Measurements from ENCODE around the gene CDR2. TPM values are rescaled to one million over a fixed set of nuclear protein-coding genes. Genes with fewer than 3 reads are reported as not detected.
"Not testable (repeated sequence)": the region's sequence is repeated elsewhere in the genome, so short reads cannot be mapped to it uniquely, and the experiment has no call there.

The CDR2 gene
- total RNA-seq, 1 donor from 2014 or later, result 57.6 TPM

DNA sequence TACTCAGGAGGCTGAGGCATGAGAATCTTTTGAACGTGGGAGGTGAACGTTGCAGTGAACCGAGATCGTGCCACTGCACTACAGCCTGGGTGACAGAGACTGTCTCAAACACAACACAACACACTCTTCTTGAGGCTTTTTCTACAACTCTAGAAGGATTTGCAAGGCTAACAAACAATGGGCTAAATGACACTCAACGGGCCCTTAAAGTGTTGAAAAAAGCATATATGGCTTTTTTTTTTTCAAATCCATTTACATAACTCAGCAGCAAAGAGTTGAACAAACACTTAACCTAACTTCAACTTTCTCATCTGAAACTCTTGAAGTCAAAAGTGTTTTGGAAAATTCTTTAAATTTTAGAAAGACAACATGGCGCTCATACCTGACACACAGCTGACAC, 22.3 kb downstream of the CDR2 start:
- no peaks in the 10 kb centered on the region for H3K27me3 Mint-ChIP-seq (ENCODE audit: low read depth, unreplicated experiment)
- H3K4me1 Mint-ChIP-seq (ENCODE audit: low read depth, unreplicated experiment), result peaks cover 30% of the 10 kb centered on the region
- Histone ChIP-seq H3K9ac (ENCODE audit: low read length) (no peak overlapping the region), H4K20me1 (ENCODE audit: insufficient read depth, low read length) (peaks cover 59% of the 10 kb centered on the region), H2AFZ (ENCODE audit: low read depth, low read length) (no peak overlapping the region), H3K79me2 (ENCODE audit: insufficient read depth, low read length) (peaks cover 50% of the 10 kb centered on the region), H3K9me3 (ENCODE audit: insufficient read depth, low read depth, low read length) (no peaks in the 10 kb centered on the region), H3K27ac (ENCODE audit: low read depth, low read length) (no peak overlapping the region), H3K36me3 (ENCODE audit: insufficient read depth, low read length) (peaks cover 34% of the 10 kb centered on the region), H3K4me2 (ENCODE audit: low read length) (no peak overlapping the region), H3K27me3 (ENCODE audit: insufficient read depth, low read length) (no peaks in the 10 kb centered on the region), H3K4me3 (ENCODE audit: insufficient read depth, low read depth, low read length) (no peak overlapping the region), H3K4me1 (ENCODE audit: insufficient read depth, low read length) (peaks cover 19% of the 10 kb centered on the region)
- DNase-seq (ENCODE audit: low read depth) (no peak), FAIRE-seq (no peak)
- peaks cover 36% of the 10 kb centered on the region for H3K36me3 Mint-ChIP-seq (ENCODE audit: low read depth, unreplicated experiment)
- no peaks in the 10 kb centered on the region for H3K9me3 Mint-ChIP-seq (ENCODE audit: unreplicated experiment)
- H3K27ac Mint-ChIP-seq (ENCODE audit: unreplicated experiment), result peak overlapping the region; percentile 34
- H3K4me3 Mint-ChIP-seq (ENCODE audit: unreplicated experiment), result no peak overlapping the region
- TF ChIP-seq, protein P1, sequence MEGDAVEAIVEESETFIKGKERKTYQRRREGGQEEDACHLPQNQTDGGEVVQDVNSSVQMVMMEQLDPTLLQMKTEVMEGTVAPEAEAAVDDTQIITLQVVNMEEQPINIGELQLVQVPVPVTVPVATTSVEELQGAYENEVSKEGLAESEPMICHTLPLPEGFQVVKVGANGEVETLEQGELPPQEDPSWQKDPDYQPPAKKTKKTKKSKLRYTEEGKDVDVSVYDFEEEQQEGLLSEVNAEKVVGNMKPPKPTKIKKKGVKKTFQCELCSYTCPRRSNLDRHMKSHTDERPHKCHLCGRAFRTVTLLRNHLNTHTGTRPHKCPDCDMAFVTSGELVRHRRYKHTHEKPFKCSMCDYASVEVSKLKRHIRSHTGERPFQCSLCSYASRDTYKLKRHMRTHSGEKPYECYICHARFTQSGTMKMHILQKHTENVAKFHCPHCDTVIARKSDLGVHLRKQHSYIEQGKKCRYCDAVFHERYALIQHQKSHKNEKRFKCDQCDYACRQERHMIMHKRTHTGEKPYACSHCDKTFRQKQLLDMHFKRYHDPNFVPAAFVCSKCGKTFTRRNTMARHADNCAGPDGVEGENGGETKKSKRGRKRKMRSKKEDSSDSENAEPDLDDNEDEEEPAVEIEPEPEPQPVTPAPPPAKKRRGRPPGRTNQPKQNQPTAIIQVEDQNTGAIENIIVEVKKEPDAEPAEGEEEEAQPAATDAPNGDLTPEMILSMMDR (IDR thresholded peaks at IDR 0.05; ENCODE audit: insufficient read depth, low read depth, low read length), result no peak
- no peak for TF ChIP-seq EZH2 (IDR thresholded peaks at IDR 0.05; ENCODE audit: insufficient read depth, low read length)

DNA sequence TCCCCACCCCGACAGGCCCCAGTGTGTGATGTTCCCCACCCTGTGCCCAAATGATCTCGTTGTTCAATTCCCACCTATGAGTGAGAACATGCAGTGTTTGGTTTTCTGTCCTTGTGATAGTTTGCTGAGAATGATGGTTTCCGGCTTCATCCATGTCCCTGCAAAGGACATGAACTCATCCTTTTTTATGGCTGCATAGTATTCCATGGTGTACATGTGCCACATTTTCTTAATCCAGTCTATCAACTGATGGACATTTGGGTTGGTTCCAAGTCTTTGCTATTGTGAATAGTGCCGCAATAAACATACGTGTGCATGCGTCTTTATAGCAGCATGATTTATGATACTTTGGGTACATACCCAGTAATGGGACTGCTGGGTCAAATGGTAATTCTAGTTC, 23.4 kb downstream of the CDR2 start:
- FAIRE-seq; H3K9ac ChIP-seq (ENCODE audit: low read length); DNase-seq (ENCODE audit: low read depth); H3K27ac ChIP-seq (ENCODE audit: low read depth, low read length); H3K4me2 ChIP-seq (ENCODE audit: low read length); H2AFZ ChIP-seq (ENCODE audit: low read depth, low read length); H3K4me3 ChIP-seq (ENCODE audit: insufficient read depth, low read depth, low read length); H3K27ac Mint-ChIP-seq (ENCODE audit: unreplicated experiment); H3K4me3 Mint-ChIP-seq (ENCODE audit: unreplicated experiment); H3K9me3 ChIP-seq (ENCODE audit: insufficient read depth, low read depth, low read length); H3K27me3 Mint-ChIP-seq (ENCODE audit: low read depth, unreplicated experiment); H3K27me3 ChIP-seq (ENCODE audit: insufficient read depth, low read length); H3K9me3 Mint-ChIP-seq (ENCODE audit: unreplicated experiment): not testable (repeated sequence)
- Histone ChIP-seq H3K79me2 (ENCODE audit: insufficient read depth, low read length) (peaks cover 56% of the 10 kb centered on the region), H4K20me1 (ENCODE audit: insufficient read depth, low read length) (peaks cover 69% of the 10 kb centered on the region), H3K4me1 (ENCODE audit: insufficient read depth, low read length) (peaks cover 19% of the 10 kb centered on the region), H3K36me3 (ENCODE audit: insufficient read depth, low read length) (peaks cover 45% of the 10 kb centered on the region)
- Mint-ChIP-seq H3K4me1 (ENCODE audit: low read depth, unreplicated experiment) (peaks cover 30% of the 10 kb centered on the region), H3K36me3 (ENCODE audit: low read depth, unreplicated experiment) (peaks cover 39% of the 10 kb centered on the region)

DNA sequence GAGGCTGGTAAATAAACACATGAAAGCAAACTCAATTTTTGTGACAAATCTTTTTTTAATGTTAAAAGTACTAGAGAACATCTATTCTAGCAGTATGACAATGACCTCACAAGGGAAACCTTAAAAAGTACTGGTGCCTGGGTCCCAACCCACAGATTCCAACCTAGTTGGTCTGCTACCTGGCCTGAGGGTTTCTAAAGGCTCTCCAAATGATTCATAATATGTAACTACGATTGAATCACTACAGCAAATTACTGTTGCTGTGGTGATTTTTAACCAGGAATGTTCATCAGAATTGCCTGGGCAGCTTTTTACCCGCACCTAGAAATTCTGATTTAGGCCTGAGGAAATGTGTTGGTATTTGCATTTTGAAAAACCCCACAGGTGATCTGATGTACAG, 26.1 kb downstream of the CDR2 start:
- Histone ChIP-seq H3K27me3 (ENCODE audit: insufficient read depth, low read length) (no peaks in the 10 kb centered on the region), H3K9ac (ENCODE audit: low read length) (no peak overlapping the region), H2AFZ (ENCODE audit: low read depth, low read length) (no peak overlapping the region), H3K9me3 (ENCODE audit: insufficient read depth, low read depth, low read length) (no peaks in the 10 kb centered on the region), H3K4me3 (ENCODE audit: insufficient read depth, low read depth, low read length) (no peak overlapping the region), H3K79me2 (ENCODE audit: insufficient read depth, low read length) (peaks cover 41% of the 10 kb centered on the region), H3K36me3 (ENCODE audit: insufficient read depth, low read length) (peaks cover 52% of the 10 kb centered on the region), H3K4me2 (ENCODE audit: low read length) (no peak overlapping the region), H3K4me1 (ENCODE audit: insufficient read depth, low read length) (peaks cover 10% of the 10 kb centered on the region), H4K20me1 (ENCODE audit: insufficient read depth, low read length) (peaks cover 52% of the 10 kb centered on the region), H3K27ac (ENCODE audit: low read depth, low read length) (no peak overlapping the region)
- FAIRE-seq (no peak), DNase-seq (ENCODE audit: low read depth) (no peak)
- no peak overlapping the region for H3K4me3 Mint-ChIP-seq (ENCODE audit: unreplicated experiment)
- H3K4me1 Mint-ChIP-seq (ENCODE audit: low read depth, unreplicated experiment), result peaks cover 22% of the 10 kb centered on the region
- TF ChIP-seq, protein P1 (IDR thresholded peaks at IDR 0.05; ENCODE audit: insufficient read depth, low read depth, low read length), result no peak
- TF ChIP-seq EZH2 (IDR thresholded peaks at IDR 0.05; ENCODE audit: insufficient read depth, low read length), result no peak
- H3K36me3 Mint-ChIP-seq (ENCODE audit: low read depth, unreplicated experiment), result peaks cover 36% of the 10 kb centered on the region
- no peak overlapping the region for H3K27ac Mint-ChIP-seq (ENCODE audit: unreplicated experiment)
- H3K9me3 Mint-ChIP-seq (ENCODE audit: unreplicated experiment), result no peaks in the 10 kb centered on the region
- H3K27me3 Mint-ChIP-seq (ENCODE audit: low read depth, unreplicated experiment), result no peaks in the 10 kb centered on the region

Data from astrocyte (in vitro differentiated cells and primary cell).